H1 (cell line): Measurements from ENCODE around the gene DRC7. TPM values are rescaled to one million over a fixed set of nuclear protein-coding genes. Genes with fewer than 3 reads are reported as not detected.

Experiments used
- CTCF ChIA-PET: fragments of 300-600 bp; sonication (Branson Sonifier 250); formaldehyde crosslinking; loops from one replicate; lab custom pipeline; 2021; ENCODE audit not compliant: partially characterized antibody; lab: Charles Lee
- POLR2A ChIA-PET: fragments of 300-600 bp; sonication (Branson Sonifier 250); formaldehyde crosslinking; loops from one replicate; lab custom pipeline; 2021; ENCODE audit warnings: inconsistent platforms; ENCODE audit not compliant: partially characterized antibody; lab: Charles Lee
- DNase-seq, 2 experiments: peaks; one replicate each; pipeline versions ENCODE4 v3.0.0 to v3.0.0-alpha.2; 2010 to 2022; ENCODE audit warnings: low spot score in 2 of 2, low read depth in 1 of 2, mixed read lengths in 1 of 2
- FAIRE-seq: peaks from 2 replicates; lab custom pipeline; 2011; peaks lifted over from hg19 to GRCh38; lab: Jason Lieb, UNC
- H2AFZ ChIP-seq: 2 replicates; pipeline ENCODE4 v1.8.1; 2012; ENCODE audit warnings: low read length, inconsistent platforms
- H2AK5ac ChIP-seq: 2 replicates; pipeline ENCODE4 v1.6.1; 2013; ENCODE audit warnings: low read depth, low read length
- H2BK120ac ChIP-seq: replicated peaks from 2 replicates; pipeline ENCODE3; 2013; ENCODE audit warnings: low read depth, low read length, inconsistent platforms
- H2BK12ac ChIP-seq: 2 replicates; pipeline ENCODE4 v1.6.1; 2013; ENCODE audit warnings: low read depth, low read length
- H2BK15ac ChIP-seq: 2 replicates; pipeline ENCODE4 v1.6.1; 2013; ENCODE audit warnings: low read length
- H2BK20ac ChIP-seq: 2 replicates; pipeline ENCODE4 v1.6.1; 2013; ENCODE audit warnings: low read length
- H2BK5ac ChIP-seq: 2 replicates; pipeline ENCODE4 v1.6.1; 2013; ENCODE audit warnings: low read depth, low read length
- H3K14ac ChIP-seq: 2 replicates; pipeline ENCODE4 v1.6.1; 2013; ENCODE audit warnings: inconsistent platforms; ENCODE audit not compliant: insufficient read length
- H3K18ac ChIP-seq: 2 replicates; pipeline ENCODE4 v1.6.1; 2013; ENCODE audit warnings: low read length; ENCODE audit errors: extremely low read depth
- H3K23ac ChIP-seq: 2 replicates; pipeline ENCODE4 v1.6.1; 2013; ENCODE audit warnings: inconsistent platforms; ENCODE audit not compliant: insufficient read length
- H3K23me2 ChIP-seq: 2 replicates; pipeline ENCODE4 v1.6.1; 2013; ENCODE audit warnings: low read depth, low read length
- H3K27ac ChIP-seq: 2 replicates; pipeline ENCODE4 v1.6.1; 2011; ENCODE audit warnings: low read depth, low read length, inconsistent platforms
- H3K27me3 ChIP-seq, 4 experiments: replicated peaks in 1 of 4; 1 replicate in 1 of 4; 2 replicates in 3 of 4; pipeline versions ENCODE4 v1.6.1 to v1.8.1; 2011 to 2013; ENCODE audit warnings: low read length in 3 of 4, mild to moderate bottlenecking in 3 of 4, inconsistent platforms in 2 of 4, mixed read lengths in 2 of 4, moderate library complexity in 1 of 4; ENCODE audit not compliant: control insufficient read depth in 3 of 4, insufficient read depth in 3 of 4; ENCODE audit errors: extremely low read depth in 1 of 4
- H3K36me3 ChIP-seq, 4 experiments: 2 replicates each; pipeline versions ENCODE4 v1.6.1 to v1.8.1; 2011 to 2013; ENCODE audit warnings: mild to moderate bottlenecking in 4 of 4, low read length in 3 of 4, moderate library complexity in 2 of 4, control low read depth in 1 of 4, inconsistent platforms in 1 of 4; ENCODE audit not compliant: insufficient read depth in 4 of 4, control insufficient read depth in 2 of 4
- H3K4ac ChIP-seq: replicated peaks from 2 replicates; pipeline ENCODE3; 2013; ENCODE audit warnings: low read length, low read depth, mixed read lengths, inconsistent platforms; ENCODE audit not compliant: insufficient read length
- H3K4me1 ChIP-seq, 4 experiments: replicated peaks in 1 of 4; 1 replicate in 1 of 4; 2 replicates in 3 of 4; pipeline versions ENCODE4 v1.6.1 to v1.8.1; 2011 to 2013; ENCODE audit warnings: low read length in 3 of 4, inconsistent platforms in 2 of 4, mixed read lengths in 1 of 4; ENCODE audit not compliant: insufficient read depth in 4 of 4, control insufficient read depth in 3 of 4
- H3K4me2 ChIP-seq, 2 experiments: 2 replicates each; pipeline versions ENCODE4 v1.6.1 to v1.8.1; 2011 to 2013; ENCODE audit warnings: low read depth in 2 of 2, low read length in 2 of 2, control low read depth in 1 of 2, inconsistent platforms in 1 of 2, mild to moderate bottlenecking in 1 of 2; ENCODE audit not compliant: insufficient read depth in 1 of 2
- H3K4me3 ChIP-seq, 4 experiments: fragments of 200-600, 300-600 bp in 1 of 4; sonication (generic), shearing (Covaris generic), sonication (Bioruptor Twin) in 1 of 4; 2 replicates each; pipeline versions ENCODE4 v1.5.1 to v1.8.1; 2011 to 2016; ENCODE audit warnings: low read length in 4 of 4, low read depth in 3 of 4, control low read depth in 2 of 4, inconsistent platforms in 2 of 4, mild to moderate bottlenecking in 2 of 4, mixed read lengths in 1 of 4, moderate library complexity in 1 of 4; ENCODE audit not compliant: insufficient read depth in 2 of 4; ENCODE audit errors: extremely low read depth in 1 of 4
- H3K56ac ChIP-seq: replicated peaks from 2 replicates; pipeline ENCODE3; 2013; ENCODE audit warnings: low read depth, mild to moderate bottlenecking, mixed read lengths, low read length, inconsistent platforms; ENCODE audit not compliant: insufficient read length
- H3K79me1 ChIP-seq: 2 replicates; pipeline ENCODE4 v1.6.1; 2013; ENCODE audit warnings: low read depth, low read length, control low read depth
- H3K79me2 ChIP-seq, 2 experiments: 2 replicates each; pipeline versions ENCODE4 v1.6.1 to v1.8.1; 2012 to 2013; ENCODE audit warnings: low read length in 2 of 2, mild to moderate bottlenecking in 2 of 2, inconsistent platforms in 1 of 2; ENCODE audit not compliant: insufficient read depth in 2 of 2, control insufficient read depth in 1 of 2
- H3K9ac ChIP-seq, 4 experiments: replicated peaks in 1 of 4; 1 replicate in 1 of 4; 2 replicates in 3 of 4; pipeline versions ENCODE4 v1.6.1 to v1.8.1; 2011 to 2013; ENCODE audit warnings: low read depth in 3 of 4, low read length in 3 of 4, control low read depth in 2 of 4, mild to moderate bottlenecking in 2 of 4, moderate library complexity in 2 of 4, inconsistent platforms in 1 of 4; ENCODE audit errors: extremely low read depth in 1 of 4
- H3K9me3 ChIP-seq, 2 experiments: 2 replicates each; pipeline versions ENCODE4 v1.6.1 to v1.8.1; 2012 to 2013; ENCODE audit warnings: mild to moderate bottlenecking in 2 of 2, moderate library complexity in 2 of 2, control low read depth in 1 of 2, inconsistent platforms in 1 of 2, low read depth in 1 of 2, low read length in 1 of 2, mixed read lengths in 1 of 2; ENCODE audit not compliant: insufficient read depth in 2 of 2
- H4K20me1 ChIP-seq, 2 experiments: replicated peaks in 1 of 2; 2 replicates each; pipeline versions ENCODE3 to v1.8.1; 2011 to 2013; ENCODE audit warnings: inconsistent platforms in 2 of 2, low read length in 2 of 2, mild to moderate bottlenecking in 1 of 2; ENCODE audit not compliant: insufficient read depth in 2 of 2, control insufficient read depth in 1 of 2
- H4K5ac ChIP-seq: 2 replicates; pipeline ENCODE4 v1.6.1; 2013; ENCODE audit warnings: low read length, low read depth, mixed read lengths, inconsistent platforms; ENCODE audit not compliant: insufficient read length
- H4K8ac ChIP-seq: 2 replicates; pipeline ENCODE4 v1.8.0; 2013; ENCODE audit warnings: mild to moderate bottlenecking, moderate library complexity, low read length, inconsistent platforms; ENCODE audit not compliant: insufficient read depth; ENCODE audit errors: extremely low read depth
- H4K91ac ChIP-seq: replicated peaks from 2 replicates; pipeline ENCODE3; 2013; ENCODE audit warnings: low read length, mixed read lengths, inconsistent platforms; ENCODE audit not compliant: insufficient read length
- WGBS, 2 experiments: shearing (Covaris generic) in 1 of 2; methylation state at CpG; one replicate each; pipeline versions ENCODE4 v1.1.6 to v1.1.7; 2013 to 2015; ENCODE audit warnings: low lambda C conversion rate in 2 of 2, mixed read lengths in 2 of 2, inconsistent platforms in 1 of 2, low coverage in 1 of 2, missing lambda C conversion rate in 1 of 2; ENCODE audit not compliant: insufficient replicate concordance in 2 of 2, insufficient coverage in 1 of 2, insufficient read length in 1 of 2; ENCODE audit errors: extremely low coverage in 1 of 2, missing lambda C conversion rate in 1 of 2; 5-methylcytosine and 5-hydroxymethylcytosine counted together
- polyA plus RNA-seq, 7 experiments: library from polyadenylated mRNA; depleted of rRNA in 3 of 7; stranded (reverse) in 5 of 7; unstranded in 2 of 7; fragments of >200 nt in 5 of 7; fragments of 200-250 nt in 2 of 7; gene quantifications; 1 replicate in 5 of 7; 2 replicates in 1 of 7; 4 replicates in 1 of 7; pipeline versions ENCODE4 v1.2.1 to v1.2.3, GENCODE V29; 2011 to 2013; ENCODE audit warnings: missing spikeins in 2 of 7, mixed read lengths in 2 of 7
- total RNA-seq: library from RNA; stranded (reverse); fragmentation: NEBNext Ultra II Directional; extraction: Animal tissue kit (Norgen Biotek cat#: 25700); gene quantifications from 2 replicates; pipeline ENCODE4 v1.2.1, GENCODE V29; 2021

The DRC7 gene
- total and polyA plus RNA-seq, 2 of the 8 experiments (the other 6 are each of a cell fraction or from before 2014, with no cell fraction given) = 0.14 TPM; not detected in 1

DNA sequence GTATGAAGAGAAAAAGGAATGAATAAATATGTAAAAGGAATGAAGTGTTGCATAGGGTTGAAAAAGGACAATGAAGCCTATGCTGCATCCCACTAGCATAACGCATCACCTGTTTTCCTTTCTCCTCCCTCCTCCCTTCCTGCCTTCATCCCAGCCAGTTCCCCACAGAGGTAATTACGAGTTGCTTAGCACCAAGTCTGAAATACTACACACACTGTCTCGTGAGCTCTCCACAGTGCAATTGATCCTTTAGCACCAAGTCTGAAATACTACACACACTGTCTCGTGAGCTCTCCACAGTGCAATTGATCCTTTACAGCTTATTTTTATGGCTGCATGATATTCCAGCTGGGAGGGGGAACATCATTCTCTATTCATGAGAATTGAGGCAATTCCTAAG lies 1.1 kb upstream of the DRC7 start:
- ChIA-PET CTCF (interaction anchor here (0.6 to 3.0 kb wide), 5 partner anchors 10 to 102 kb away, joined by 3 to 12 read pairs (median 4); no protein-coding TSS in a partner anchor), POLR2A (interaction anchor here (0.7 to 3.4 kb wide), 3 partner anchors 11 to 491 kb away, joined by 3 to 19 read pairs (median 3); no protein-coding TSS in a partner anchor)
- Histone ChIP-seq H3K36me3 (no peaks in the 10 kb centered on the region), H2BK20ac (no peak overlapping the region), H2BK120ac (no peak overlapping the region), H3K4ac (no peak overlapping the region), H3K23ac (no peak overlapping the region), H4K8ac (no peak overlapping the region), H2AK5ac (no peak overlapping the region), H3K4me1 (peaks cover 0 to 7% (median under 1%) of the 10 kb centered on the region in 4 experiments; a peak in 2 of 7 replicates), H2BK12ac (no peak overlapping the region), H3K27me3 (no peaks in the 10 kb centered on the region), H2AFZ (no peak overlapping the region), H3K56ac (no peak overlapping the region), H3K4me3 (no peak overlapping the region), H3K18ac (no peak overlapping the region), H4K5ac (no peak overlapping the region), H3K9me3 (no peaks in the 10 kb centered on the region), H2BK5ac (no peak overlapping the region), H2BK15ac (no peak overlapping the region), H3K79me1 (no peaks in the 10 kb centered on the region), H3K14ac (no peak overlapping the region), H3K27ac (no peak overlapping the region), H4K91ac (no peak overlapping the region), H3K4me2 (no peak overlapping the region), H3K9ac (no peak overlapping the region), H3K79me2 (no peaks in the 10 kb centered on the region), H4K20me1 (no peaks in the 10 kb centered on the region), H3K23me2 (0 out of 2 replicates have a peak, but pooled peaks cover 2% of the 10 kb centered on the region)
- 86% methylated on average over 4 of the region's 4 CpGs; no CpG with 5 or more reads in 1 of the 2 experiments for whole genome bisulfite sequencing, 2 experiments
- no peak for DNase-seq
- FAIRE-seq = no peak
